HG02938 (cell line): ENCODE data around the gene C4orf51.
A peak's percentile ranks its signal among the peaks of the same experiment; 100 is the strongest.

Experiments
- ATAC-seq: cut with Tn5 transposase; IDR thresholded peaks from one replicate; pipeline ENCODE4 v1.9.1; 2021; ENCODE audit warnings: mild to moderate bottlenecking, moderate library complexity; ENCODE audit not compliant: unreplicated experiment

C4orf51 gene

DNA sequence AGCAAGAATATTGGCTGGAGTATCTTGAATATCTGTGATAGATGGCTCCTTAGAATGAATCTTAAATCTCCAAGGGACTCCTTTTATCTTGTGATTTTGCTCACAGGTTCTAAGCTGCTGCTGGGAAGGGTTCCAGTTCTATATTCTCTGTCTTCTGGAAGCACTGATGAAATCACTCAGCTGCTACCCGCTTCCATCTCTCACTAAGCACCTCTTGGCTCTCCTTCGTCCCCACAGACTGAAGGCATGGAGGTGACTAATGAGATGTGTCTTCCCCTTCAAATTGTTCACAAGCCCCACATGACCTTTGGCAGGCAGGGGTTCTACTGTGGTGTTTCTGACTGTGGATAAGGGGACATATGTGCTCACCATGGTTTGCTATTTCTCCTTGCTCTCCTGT, 75.9 kb downstream of the C4orf51 start:
- ATAC-seq: no peak

DNA sequence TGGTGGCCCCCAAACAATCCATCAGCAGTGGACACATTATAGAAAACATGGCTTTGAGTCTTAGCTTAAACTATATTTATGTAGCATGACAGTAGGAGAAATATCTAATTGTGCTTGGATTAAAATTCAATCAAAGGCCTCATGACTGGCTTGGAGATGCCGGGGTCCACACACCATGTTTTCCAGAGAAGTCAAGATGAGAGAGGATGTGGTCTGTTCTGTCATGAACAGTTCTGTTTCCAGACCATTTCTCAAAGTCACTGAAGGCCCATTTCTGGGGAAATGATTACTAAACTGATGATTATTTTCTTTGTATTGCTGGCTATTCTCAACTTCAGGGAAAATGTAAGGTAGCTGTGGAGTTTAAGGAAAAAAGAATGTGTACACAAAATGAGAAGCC, 76.3 kb downstream of the C4orf51 start:
- no peak for ATAC-seq

DNA sequence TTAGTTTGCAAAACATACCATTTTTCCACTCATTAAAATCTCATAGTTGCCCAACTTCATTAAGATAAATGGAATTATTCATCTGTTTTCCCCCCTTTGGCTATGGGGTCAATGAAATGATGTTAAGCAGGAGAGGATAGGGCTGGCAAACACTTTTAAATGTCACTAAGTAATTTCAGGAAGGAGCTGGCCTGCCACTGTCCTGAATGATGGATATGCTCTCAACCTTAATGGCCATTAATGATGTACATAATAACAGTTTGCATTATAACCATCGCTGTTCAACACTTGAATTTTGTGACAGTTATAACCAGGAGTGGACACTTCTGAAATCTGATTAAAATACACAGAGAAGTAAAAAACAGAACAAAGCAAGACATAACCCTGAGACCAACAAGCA, 77.2 kb downstream of the C4orf51 start:
- ATAC-seq: no peak

DNA sequence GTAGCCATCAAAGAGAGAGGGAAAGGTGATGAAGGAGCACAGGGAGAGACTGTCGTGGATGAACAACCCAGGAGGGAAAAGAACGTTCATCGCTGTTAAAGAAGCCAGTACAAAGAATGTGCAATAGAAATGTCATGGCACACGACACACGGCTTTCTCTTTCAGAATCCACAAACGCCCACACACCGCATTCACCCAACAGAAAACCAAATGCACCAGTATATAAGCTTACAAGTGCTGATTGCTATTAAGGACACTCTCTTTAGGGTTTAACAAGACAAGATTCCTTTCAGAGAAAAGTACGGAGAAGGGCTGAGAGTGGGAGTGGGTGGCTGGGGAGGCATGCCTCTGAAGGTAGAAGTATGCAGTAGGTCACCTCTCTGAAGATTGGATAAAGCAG, 80.2 kb downstream of the C4orf51 start:
- ATAC-seq: no peak

DNA sequence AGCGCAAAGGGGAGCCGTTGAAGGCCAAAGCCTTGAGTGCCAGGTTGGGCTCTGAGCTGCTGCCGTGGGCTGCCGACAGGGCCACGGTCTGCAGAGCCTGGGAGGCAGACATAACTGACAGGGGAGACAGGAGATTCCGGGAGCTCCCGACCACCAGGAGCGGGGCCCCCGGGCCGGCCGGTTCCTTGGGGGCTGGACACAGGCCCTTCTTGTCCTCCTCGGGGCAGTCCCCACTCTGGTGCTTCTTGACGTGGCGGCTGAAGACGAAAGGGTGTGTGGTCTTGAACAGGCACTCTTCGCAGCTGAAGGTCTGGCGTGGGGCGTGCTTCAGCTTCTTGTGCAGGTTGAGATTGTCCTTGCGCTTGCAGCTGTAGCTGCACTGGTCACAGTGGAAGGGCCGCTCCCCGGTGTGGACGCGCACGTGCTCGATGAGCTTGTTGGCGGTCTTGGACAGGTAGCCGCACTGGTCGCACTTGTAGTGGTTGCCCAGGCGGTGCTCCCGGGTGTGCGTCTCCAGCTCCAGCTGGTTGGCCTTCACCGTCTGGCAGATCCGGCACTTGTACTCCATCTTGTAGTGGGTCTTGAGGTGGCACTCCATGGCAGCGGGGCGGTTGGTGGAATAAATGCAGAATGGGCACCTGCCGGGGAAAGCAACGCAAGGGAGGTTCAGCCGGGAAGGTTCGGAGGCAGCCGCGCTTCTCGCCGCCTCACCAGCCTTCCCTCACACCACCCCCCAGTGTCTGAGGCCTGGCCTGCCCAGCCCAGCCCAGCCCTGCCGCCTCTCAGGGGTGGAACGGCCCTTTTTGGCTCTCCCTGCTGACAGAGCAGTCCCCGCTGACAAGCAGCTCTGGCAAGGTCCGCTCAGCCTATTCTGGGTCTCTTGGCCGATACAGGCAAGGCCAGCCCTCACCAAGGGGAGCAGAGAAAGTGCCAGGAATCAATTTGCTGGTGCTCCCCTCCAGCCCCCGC, 81.3 kb downstream of the C4orf51 start:
- no peak for ATAC-seq

DNA sequence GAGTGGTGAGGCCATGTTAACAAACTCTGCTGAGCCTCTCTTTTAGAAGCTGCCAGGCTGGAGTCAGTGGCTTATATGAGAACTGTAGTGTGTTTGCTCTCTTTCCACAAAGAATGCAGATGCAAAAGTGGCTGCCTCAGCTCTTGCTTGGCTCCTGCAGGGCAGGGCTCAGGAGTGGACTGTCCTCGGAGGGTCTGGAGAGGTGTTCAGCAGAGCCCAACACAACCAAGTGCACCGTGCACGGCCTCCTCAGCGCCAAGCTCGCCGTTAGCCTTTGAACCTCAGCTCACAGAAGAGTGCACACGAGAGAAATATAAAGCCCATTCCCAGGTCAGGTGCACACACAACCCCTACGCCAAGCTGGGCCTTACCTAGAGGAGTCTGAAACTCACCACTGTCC, 82.8 kb downstream of the C4orf51 start:
- no peak for ATAC-seq

DNA sequence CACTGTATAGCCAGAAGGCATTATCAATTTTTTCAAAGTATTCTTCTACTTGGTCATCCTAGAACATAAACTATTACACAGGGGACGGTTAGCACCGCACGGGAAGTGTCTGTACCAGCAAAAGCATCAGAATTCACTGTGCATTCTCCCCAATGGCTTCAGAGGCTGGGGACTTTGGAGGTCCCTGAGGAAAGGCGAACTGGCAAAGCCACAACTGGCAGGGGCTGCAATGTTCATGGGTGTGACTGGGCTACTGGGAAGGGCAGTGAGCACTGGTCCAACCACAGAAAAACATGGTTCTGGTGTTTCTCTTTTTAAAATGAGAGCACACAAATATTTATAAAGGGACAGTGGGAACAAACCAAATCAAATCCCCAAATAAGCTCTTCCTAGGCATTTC, 83.5 kb downstream of the C4orf51 start:
- no peak for ATAC-seq

DNA sequence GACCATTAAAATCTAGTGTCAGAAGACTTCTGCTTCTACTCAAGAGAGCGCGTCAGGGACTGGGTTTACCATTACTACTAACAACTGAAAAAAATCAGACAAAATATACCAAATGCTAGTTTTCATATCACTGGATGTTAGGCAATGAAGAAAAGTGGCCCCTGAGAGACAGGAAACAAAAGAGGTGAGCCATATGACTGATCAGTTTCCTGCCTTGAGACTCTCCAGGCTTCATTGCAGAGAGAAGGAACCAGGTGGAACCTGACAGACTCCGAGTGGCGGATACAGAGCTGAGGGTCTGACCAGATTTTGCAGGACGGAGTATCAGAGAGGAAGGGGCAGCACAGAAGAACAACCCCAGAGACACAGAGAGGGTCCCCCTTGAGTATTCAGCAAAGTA, 86.3 kb downstream of the C4orf51 start:
- ATAC-seq: no peak

DNA sequence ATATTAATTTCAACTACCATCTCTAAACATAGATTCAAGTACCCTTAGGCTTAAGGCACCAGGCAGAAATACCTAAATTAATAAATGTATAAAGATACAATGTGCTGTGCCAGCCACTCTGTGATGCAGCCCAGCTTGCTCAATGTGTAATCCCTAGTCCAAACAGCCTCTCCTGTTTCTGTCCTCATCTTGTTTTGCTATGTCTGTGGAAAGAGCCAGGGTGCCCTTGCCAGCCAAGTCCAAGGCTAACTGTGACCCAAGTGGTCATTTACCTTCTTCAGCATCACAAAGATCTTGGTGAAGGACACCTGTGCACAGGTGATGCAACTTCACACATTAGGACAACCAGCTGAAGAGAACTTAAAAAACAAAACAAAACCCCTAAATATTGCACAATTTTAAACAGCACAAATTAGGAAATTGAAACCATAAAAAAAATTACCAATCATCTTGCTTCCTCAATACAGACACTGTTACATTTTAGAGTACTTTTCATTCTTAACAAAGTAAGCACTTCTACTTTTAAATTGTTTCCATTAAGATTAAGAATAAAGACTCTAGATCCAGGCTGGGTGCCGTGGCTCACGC, 89.6 kb downstream of the C4orf51 start:
- no peak for ATAC-seq

DNA sequence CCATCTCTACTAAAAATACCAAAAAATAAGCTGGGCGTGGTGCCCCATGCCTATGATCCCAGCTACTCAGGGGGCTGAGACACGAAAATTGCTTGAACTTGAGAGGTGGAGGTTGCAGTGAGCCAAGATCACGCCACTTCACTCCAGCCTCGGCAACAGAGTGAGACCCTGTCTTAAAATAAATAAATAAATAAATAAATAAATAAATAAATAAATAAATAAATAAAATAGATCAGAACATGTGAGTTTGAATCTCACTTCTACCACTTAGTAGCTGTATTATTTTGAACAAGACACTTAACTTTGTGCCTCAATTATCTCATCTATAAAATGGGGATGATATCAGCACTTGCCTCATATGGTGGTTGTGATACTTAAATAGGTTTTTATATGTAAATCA, 90.2 kb downstream of the C4orf51 start:
- no peak for ATAC-seq

DNA sequence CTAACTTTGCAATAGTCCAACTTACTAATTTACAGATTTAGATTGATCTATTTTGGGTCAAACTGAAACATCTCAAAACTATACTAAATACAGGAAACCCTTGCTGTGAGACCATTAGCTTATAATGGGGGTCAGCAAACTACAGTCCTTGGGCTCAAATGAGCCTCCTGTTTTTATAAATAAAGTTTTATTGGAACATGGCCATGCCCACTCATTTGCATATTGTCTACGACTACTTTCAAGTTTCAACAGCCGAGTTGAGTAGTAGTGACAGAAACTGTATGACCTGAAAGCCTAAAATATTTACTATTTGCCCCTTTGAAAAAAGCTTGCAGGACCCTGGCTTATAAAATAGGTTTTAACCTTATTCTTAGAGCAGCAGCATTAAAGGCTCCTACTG, 92.4 kb downstream of the C4orf51 start:
- ATAC-seq: no peak

DNA sequence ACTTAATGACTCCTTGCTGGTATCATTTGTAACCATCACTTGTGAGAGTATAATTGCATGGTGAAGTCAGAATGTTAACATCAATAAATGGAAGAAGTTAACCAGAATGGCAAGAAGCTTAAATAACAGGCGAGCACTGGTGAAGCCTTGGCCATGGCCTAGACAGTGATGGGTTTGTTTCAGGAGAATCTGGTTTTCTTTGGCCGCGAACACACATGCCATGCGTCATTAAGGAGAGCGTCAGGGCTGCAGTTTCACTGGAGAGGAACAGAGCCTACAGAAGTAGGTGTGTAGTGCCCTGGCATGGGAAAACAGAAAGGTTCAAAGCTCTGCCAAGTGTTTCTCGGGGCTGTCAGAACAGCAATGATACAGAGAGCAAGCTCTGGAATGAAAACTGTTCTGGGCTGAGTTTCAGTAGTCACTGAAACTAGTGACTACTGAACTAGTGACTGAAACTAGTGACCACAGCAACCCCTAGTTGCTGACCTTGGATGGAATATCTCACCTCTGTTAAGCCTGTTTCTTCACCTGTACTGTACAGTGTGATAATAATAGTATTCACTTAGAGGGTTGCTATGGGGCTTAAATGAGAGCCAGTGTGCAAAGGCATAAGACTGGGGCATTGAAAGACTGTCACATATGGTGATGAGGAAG, 93.8 kb downstream of the C4orf51 start:
- peak; percentile 94 for ATAC-seq

DNA sequence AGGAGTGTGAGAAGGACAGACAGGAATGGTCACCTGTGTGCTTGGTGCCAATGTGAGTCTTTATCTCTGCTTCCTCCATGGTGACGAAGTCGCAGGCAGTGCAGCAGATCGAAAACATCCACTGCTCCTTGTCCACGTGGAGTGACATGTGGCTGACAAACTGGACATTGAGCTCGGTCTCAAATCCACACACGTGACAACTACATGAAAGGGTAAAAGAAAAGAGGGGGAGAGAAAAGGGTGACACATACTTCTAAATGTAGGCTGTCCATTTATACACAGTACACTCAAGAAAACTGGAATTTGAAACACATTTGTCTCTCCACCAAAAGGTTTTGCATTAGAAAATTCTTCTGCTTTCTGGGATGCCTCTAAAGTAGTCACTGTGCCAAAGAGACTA, 94.5 kb downstream of the C4orf51 start:
- no peak for ATAC-seq

DNA sequence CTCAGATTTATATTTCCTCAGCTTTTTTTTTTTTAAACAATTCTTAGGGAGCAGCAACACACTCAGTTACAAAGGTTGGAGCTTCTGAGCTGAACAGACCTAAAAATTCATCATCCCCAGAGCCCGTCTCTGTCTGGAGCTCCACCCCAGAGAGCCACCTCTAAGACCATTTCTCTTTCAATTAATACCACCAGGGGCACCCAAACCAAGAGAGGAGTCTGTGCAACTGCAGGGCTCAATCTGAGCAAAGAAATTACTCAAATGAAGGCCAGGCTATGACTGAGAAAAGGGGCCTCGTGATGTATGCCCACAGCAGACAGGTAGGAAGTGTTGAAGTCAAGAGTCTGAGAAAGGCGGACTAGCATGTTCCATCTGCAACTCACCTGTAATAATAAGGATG, 95.5 kb downstream of the C4orf51 start:
- ATAC-seq: no peak

DNA sequence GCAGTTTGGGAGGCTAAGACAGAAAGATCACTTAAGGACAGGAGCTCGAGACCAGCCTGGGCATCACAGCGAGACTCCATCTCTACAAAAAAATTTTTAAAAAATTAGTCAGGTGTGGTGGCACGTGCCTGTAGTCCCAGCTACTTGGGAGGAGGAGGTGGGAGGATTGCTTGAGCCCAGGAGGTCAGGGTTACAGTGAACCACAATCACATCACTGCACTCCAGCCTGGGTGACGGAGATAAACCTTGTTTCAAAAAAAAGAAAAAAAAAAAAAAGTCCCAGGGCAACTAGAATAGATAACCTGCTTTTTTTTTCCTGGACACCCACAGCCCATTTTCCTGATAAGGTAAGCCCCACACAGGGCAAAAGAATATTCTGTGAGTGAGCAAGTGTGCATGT, 96.3 kb downstream of the C4orf51 start:
- ATAC-seq: no peak

DNA sequence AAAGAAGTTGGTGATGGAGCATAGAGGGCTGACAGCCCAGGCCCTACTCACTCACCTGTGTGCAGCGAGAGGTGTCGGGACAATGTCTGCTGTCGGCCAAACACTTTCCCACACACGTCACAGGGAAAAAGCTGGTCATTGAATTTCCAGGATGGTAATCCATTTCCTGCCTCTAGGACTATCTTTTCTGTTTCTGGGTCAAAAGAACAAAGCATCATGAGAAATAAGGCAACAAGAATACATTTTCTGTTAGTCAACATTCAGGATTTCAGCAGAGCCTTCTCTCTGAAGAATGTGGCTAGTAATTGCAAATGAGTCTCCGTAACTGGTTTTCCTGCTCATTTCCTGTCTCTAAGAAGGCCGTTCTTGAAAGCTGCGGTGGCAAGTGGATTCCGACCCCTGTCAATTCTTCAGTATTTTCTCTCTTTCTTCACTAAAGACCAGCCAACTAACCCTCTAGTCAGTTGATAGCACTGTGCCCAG, 99.4 kb downstream of the C4orf51 start:
- no peak for ATAC-seq

DNA sequence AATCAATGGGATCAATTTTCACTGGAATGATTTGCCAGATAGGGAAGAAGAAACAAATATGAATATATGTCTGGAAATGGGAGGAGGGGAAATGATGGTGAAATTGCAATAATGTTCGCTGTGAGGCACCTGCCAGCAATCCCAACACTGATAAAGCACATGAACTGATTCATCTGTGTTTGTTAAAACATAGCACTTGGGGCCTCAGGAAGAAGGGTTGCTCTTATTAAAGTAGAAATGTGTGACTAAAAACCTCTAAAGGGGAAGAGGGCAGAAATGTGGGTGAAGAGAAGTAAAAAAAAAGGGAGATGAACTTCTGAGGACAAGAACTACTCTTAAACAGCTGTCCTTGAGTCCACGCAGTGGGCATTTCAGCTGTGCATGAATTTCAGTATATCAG, 101.4 kb downstream of the C4orf51 start:
- no peak for ATAC-seq
